Endothelial cell of umbilical vein (primary cell): ENCODE results near the gene GDI1. TPM values are rescaled to one million over a fixed set of nuclear protein-coding genes. Genes with fewer than 3 reads are reported as not detected.

ENCODE experiments used
- BruUV-seq: library from RNA; stranded (reverse); fragments of 400-500 nt; replicated peaks from 2 replicates; lab custom pipeline; 2021; lab: Mats Ljungman, UMichigan
- CTCF ChIA-PET: fragments of 300-600, 350-600 bp; sonication (Branson Sonifier 250); formaldehyde crosslinking; loops from one replicate; lab custom pipeline; 2021; ENCODE audit warnings: antibody characterized with exemption, inconsistent platforms; lab: Charles Lee
- POLR2A ChIA-PET: fragments of 300-600, 350-600 bp; sonication (Branson Sonifier 250); formaldehyde crosslinking; loops from one replicate; lab custom pipeline; 2021; ENCODE audit warnings: antibody characterized with exemption, inconsistent platforms; lab: Charles Lee
- DNase-seq: peaks from one replicate; pipeline ENCODE4 v3.0.0-alpha.2; 2011; ENCODE audit warnings: low read depth, low spot score
- FAIRE-seq: peaks from 2 replicates; lab custom pipeline; 2011; peaks lifted over from hg19 to GRCh38; lab: Jason Lieb, UNC
- H2AFZ ChIP-seq: 2 replicates; pipeline ENCODE4 v1.6.0; 2012; ENCODE audit warnings: low read depth, low read length, control low read depth, inconsistent platforms
- H3K27ac ChIP-seq: 2 replicates; pipeline ENCODE4 v1.5.1; 2011; ENCODE audit warnings: low read depth, mild to moderate bottlenecking, control low read depth, low read length, moderate library complexity; ENCODE audit not compliant: insufficient read depth
- H3K27me3 ChIP-seq, 2 experiments: 2 replicates each; pipeline versions ENCODE4 v1.6.0 to v1.6.1; 2011; ENCODE audit warnings: low read length in 2 of 2, mixed read lengths in 1 of 2; ENCODE audit not compliant: control insufficient read depth in 2 of 2, insufficient read depth in 2 of 2
- H3K36me3 ChIP-seq, 2 experiments: 2 replicates in 1 of 2; 3 replicates in 1 of 2; pipeline ENCODE4 v1.5.1; 2011; ENCODE audit warnings: low read length in 2 of 2, mild to moderate bottlenecking in 1 of 2, moderate library complexity in 1 of 2; ENCODE audit not compliant: control insufficient read depth in 2 of 2, insufficient read depth in 2 of 2; ENCODE audit errors: extremely low read depth in 1 of 2
- H3K4me1 ChIP-seq: 3 replicates; pipeline ENCODE4 v1.5.1; 2011; ENCODE audit warnings: mild to moderate bottlenecking, low read length; ENCODE audit not compliant: control insufficient read depth, insufficient read depth; ENCODE audit errors: extremely low read depth
- H3K4me2 ChIP-seq: 2 replicates; pipeline ENCODE4 v1.6.1; 2011; ENCODE audit warnings: low read length, control low read depth, mixed read lengths; ENCODE audit not compliant: insufficient read depth
- H3K4me3 ChIP-seq, 3 experiments: fragments of 200-600 bp in 1 of 3; sonication (generic), shearing (Covaris generic) in 1 of 3; replicated peaks in 1 of 3; 2 replicates each; pipeline ENCODE4 v1.5.1; 2011 to 2016; ENCODE audit warnings: control low read depth in 3 of 3, low read length in 3 of 3, mild to moderate bottlenecking in 2 of 3, inconsistent platforms in 1 of 3, low read depth in 1 of 3, moderate library complexity in 1 of 3; ENCODE audit not compliant: insufficient read depth in 1 of 3
- H3K79me2 ChIP-seq: 2 replicates; pipeline ENCODE4 v1.6.0; 2012; ENCODE audit warnings: low read length, inconsistent platforms; ENCODE audit not compliant: control insufficient read depth, insufficient read depth
- H3K9ac ChIP-seq: replicated peaks from 2 replicates; pipeline ENCODE3; 2011; ENCODE audit warnings: low read length, control low read depth; ENCODE audit not compliant: insufficient read depth; ENCODE audit errors: extremely low read depth
- H3K9me1 ChIP-seq: replicated peaks from 3 replicates; pipeline ENCODE4 v1.6.0; 2011; ENCODE audit warnings: mild to moderate bottlenecking, low read length; ENCODE audit not compliant: control insufficient read depth, insufficient read depth; ENCODE audit errors: extremely low read depth
- H3K9me3 ChIP-seq: replicated peaks from 2 replicates; pipeline ENCODE4 v1.5.1; 2012; ENCODE audit warnings: low read length, inconsistent platforms; ENCODE audit not compliant: control insufficient read depth, insufficient read depth
- H4K20me1 ChIP-seq: replicated peaks from 2 replicates; pipeline ENCODE3; 2011; ENCODE audit warnings: mild to moderate bottlenecking, low read length; ENCODE audit not compliant: control insufficient read depth, insufficient read depth; ENCODE audit errors: extremely low read depth
- CTCF ChIP-seq, 2 donors: IDR thresholded peaks; 1 replicate in 1 of 2; 2 replicates in 1 of 2; pipeline ENCODE4 v1.5.1; 2011; ENCODE audit warnings: low read length in 2 of 2, mild to moderate bottlenecking in 2 of 2, moderate library complexity in 2 of 2, control low read depth in 1 of 2, inconsistent platforms in 1 of 2, low read depth in 1 of 2; ENCODE audit not compliant: insufficient read depth in 1 of 2; ENCODE audit errors: extremely low read depth in 1 of 2
- EZH2 ChIP-seq: IDR thresholded peaks from 2 replicates; pipeline ENCODE4 v1.6.1; 2012; ENCODE audit warnings: borderline replicate concordance, low read depth, mild to moderate bottlenecking, moderate library complexity, low read length, inconsistent platforms; ENCODE audit not compliant: severe bottlenecking
- FOS ChIP-seq: IDR thresholded peaks from 2 replicates; pipeline ENCODE4 v1.6.1; 2011; ENCODE audit warnings: mild to moderate bottlenecking, low read length, moderate library complexity, borderline replicate concordance; ENCODE audit not compliant: insufficient read depth
- GATA2 ChIP-seq: IDR thresholded peaks from 2 replicates; pipeline ENCODE4 v1.7.0; 2011; ENCODE audit warnings: low read depth, mild to moderate bottlenecking, moderate library complexity, mixed read lengths, low read length; ENCODE audit not compliant: insufficient read length, insufficient read depth
- JUN ChIP-seq: IDR thresholded peaks from 2 replicates; pipeline ENCODE4 v1.6.1; 2011; ENCODE audit warnings: borderline replicate concordance, low read depth; ENCODE audit not compliant: insufficient read length, insufficient read depth
- MYC ChIP-seq: IDR thresholded peaks from one replicate; pipeline ENCODE4 v1.6.1; 2011; ENCODE audit warnings: mild to moderate bottlenecking, low read depth, low read length
- POLR2A ChIP-seq: IDR thresholded peaks from 2 replicates; pipeline ENCODE4 v1.6.1; 2012; ENCODE audit warnings: low read depth, mild to moderate bottlenecking, control low read depth, low read length
- POLR2AphosphoS5 ChIP-seq: IDR thresholded peaks from 2 replicates; pipeline ENCODE4 v1.6.1; 2012; ENCODE audit warnings: low read depth, mild to moderate bottlenecking, control low read depth, low read length, moderate library complexity; ENCODE audit not compliant: insufficient read depth
- dilution Hi-C: fragments of 300-500 bp; cut with MboI; formaldehyde crosslinking; loops from one replicate; pipeline ENCODE4 v1.15.0; 2019; ENCODE audit warnings: low sequenced_read_pairs; ENCODE audit not compliant: extremely low pct_ligation_motif_present
- intact Hi-C: fragments of 100-400 bp; cut with micrococcal nuclease; formaldehyde crosslinking; loops from one replicate; pipeline ENCODE4 v1.10.0; 2022
- polyA plus RNA-seq, 4 experiments: library from polyadenylated mRNA; depleted of rRNA in 3 of 4; stranded (reverse) in 3 of 4; unstranded in 1 of 4; fragments of >200 nt; gene quantifications; 2 replicates each; pipeline versions ENCODE4 v1.2.1 to v1.2.3, GENCODE V29; 2011 to 2012; ENCODE audit warnings: missing spikeins in 1 of 4
- total RNA-seq: library from RNA; stranded (reverse); gene quantifications from 2 replicates; pipeline ENCODE4 v1.2.3, GENCODE V29; 2021
- TF ChIP-seq, protein P1 (sequence below): IDR thresholded peaks from 2 replicates; pipeline ENCODE4 v1.6.1; 2011; ENCODE audit not compliant: insufficient read depth, insufficient read length

The GDI1 gene
- total and polyA plus RNA-seq, 2 donors (not counting 3 experiments of a cell fraction or from before 2014, with no cell fraction given): 128 to 247 TPM

DNA sequence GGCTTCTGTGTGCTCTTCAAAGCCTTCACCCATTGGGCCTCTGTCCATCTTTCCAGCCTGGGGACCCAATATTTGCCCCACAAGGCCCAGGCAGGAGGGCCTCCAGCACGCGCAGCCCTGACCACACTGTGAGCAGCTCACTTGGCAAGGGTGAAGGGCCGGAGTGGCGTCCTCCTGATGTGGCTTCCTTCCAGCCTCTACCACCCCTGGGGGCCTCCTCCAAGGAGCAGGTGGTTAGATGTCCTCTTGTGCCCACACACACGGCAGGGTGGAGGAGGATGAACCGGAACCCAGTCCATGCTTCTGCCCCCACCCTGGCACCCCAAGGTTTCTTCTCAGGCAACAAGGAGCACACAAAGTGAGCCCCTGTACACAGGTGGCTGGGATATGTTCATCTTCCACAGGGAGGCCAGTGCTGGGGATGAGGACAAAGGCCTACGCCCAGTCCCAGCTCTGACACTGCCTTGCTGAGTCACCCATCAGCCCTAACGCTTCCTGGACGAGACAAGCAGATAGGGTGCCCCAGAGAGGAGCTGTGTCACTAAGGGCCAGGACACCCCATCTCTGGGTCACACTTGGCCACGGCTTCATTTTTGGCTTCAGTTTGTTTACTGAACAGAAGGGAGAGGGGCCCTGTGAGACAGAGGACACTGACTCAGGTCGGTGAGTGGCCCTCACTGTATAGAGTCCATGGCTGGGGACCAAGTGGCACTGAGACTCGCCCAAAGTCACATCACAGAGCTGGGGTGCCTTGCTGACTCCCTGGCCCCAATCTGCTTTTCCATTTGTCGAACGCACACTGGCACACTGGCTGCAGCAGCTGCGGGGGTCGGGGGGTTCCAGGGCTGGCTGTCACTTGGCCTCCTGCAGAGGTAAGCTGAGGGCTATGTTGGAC lies 47.5 kb downstream of the GDI1 start:
- no peaks in the 10 kb centered on the region for H3K27me3 ChIP-seq
- no peak overlapping the region for H3K9ac ChIP-seq
- dilution Hi-C loops: no loop called here
- peaks cover 3% of the 10 kb centered on the region for H3K4me1 ChIP-seq
- no peak overlapping the region for H3K4me3 ChIP-seq
- intact Hi-C loops: no loop called here
- FAIRE-seq (no peak), DNase-seq (no peak)
- ChIA-PET POLR2A (no interaction called here), CTCF (interaction anchor here (2.0 kb wide), 1 partner anchor 8 kb away, joined by 7 read pairs; no protein-coding TSS in a partner anchor)
- no peak overlapping the region for H3K4me2 ChIP-seq
- no peaks in the 10 kb centered on the region for H3K9me3 ChIP-seq
- H4K20me1 ChIP-seq: no peaks in the 10 kb centered on the region
- TF ChIP-seq, protein P1, sequence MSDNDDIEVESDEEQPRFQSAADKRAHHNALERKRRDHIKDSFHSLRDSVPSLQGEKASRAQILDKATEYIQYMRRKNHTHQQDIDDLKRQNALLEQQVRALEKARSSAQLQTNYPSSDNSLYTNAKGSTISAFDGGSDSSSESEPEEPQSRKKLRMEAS: no peak
- TF ChIP-seq JUN (no peak), FOS (no peak), CTCF (IDR thresholded peaks at IDR 0.05; ENCODE audit: extremely low read depth in 1 of 2, insufficient read depth in 1 of 2, low read depth in 1 of 2, low read length in 2 of 2) (no peak), POLR2AphosphoS5 (no peak), MYC (no peak), POLR2A (no peak), GATA2 (no peak), EZH2 (no peak)
- H3K36me3 ChIP-seq: no peaks in the 10 kb centered on the region
- H3K79me2 ChIP-seq: peaks cover 10% of the 10 kb centered on the region
- no peaks in the 10 kb centered on the region for H3K9me1 ChIP-seq
- H2AFZ ChIP-seq: no peak overlapping the region
- TSS peak; percentile 7 for BruUV-seq
- H3K27ac ChIP-seq: no peak overlapping the region
